OCI-LY1 (cell line): ENCODE results near the gene SSTR1.

Source experiments
- H2AFZ ChIP-seq: fragments of 200-600 bp; sonication (generic), shearing (Covaris generic); 2 replicates; pipeline ENCODE4 v1.6.0; 2014; ENCODE audit warnings: antibody characterized with exemption, mild to moderate bottlenecking, low read length
- H3F3A ChIP-seq: fragments of 200-600 bp; sonication (generic), shearing (Covaris generic); 2 replicates; pipeline ENCODE4 v1.6.0; 2014; ENCODE audit warnings: mild to moderate bottlenecking, antibody characterized with exemption, low read length, moderate library complexity; ENCODE audit not compliant: insufficient read depth
- H3K27ac ChIP-seq: fragments of 200-600 bp; sonication (generic); 2 replicates; pipeline ENCODE4 v1.5.1; 2014; ENCODE audit warnings: low read length, mixed run types, mild to moderate bottlenecking, low read depth; ENCODE audit not compliant: poor library complexity, severe bottlenecking
- H3K27me3 ChIP-seq: fragments of 200-600 bp; sonication (generic); 2 replicates; pipeline ENCODE4 v1.6.0; 2014; ENCODE audit warnings: antibody characterized with exemption, mild to moderate bottlenecking, low read length, moderate library complexity; ENCODE audit not compliant: insufficient read depth
- H3K36me3 ChIP-seq: fragments of 200-600 bp; sonication (generic); 2 replicates; pipeline ENCODE4 v1.6.1; 2014; ENCODE audit warnings: mild to moderate bottlenecking, antibody characterized with exemption, low read length, moderate library complexity, mixed read lengths; ENCODE audit not compliant: insufficient read depth
- H3K4me1 ChIP-seq: fragments of 200-600 bp; sonication (generic); 2 replicates; pipeline ENCODE4 v1.5.1; 2014; ENCODE audit warnings: mild to moderate bottlenecking, low read length, moderate library complexity; ENCODE audit not compliant: insufficient read depth, severe bottlenecking
- H3K4me2 ChIP-seq: fragments of 200-600 bp; sonication (generic), shearing (Covaris generic); 2 replicates; pipeline ENCODE4 v1.6.1; 2014; ENCODE audit warnings: low read length
- H3K4me3 ChIP-seq: fragments of 200-600 bp; sonication (generic); 2 replicates; pipeline ENCODE4 v1.5.1; 2014; ENCODE audit warnings: low read length, low read depth, mild to moderate bottlenecking, mixed read lengths; ENCODE audit not compliant: poor library complexity, severe bottlenecking
- H3K79me2 ChIP-seq: fragments of 200-600 bp; shearing (Covaris generic); 2 replicates; pipeline ENCODE4 v1.6.1; 2016; ENCODE audit warnings: mixed run types, low read length, mixed read lengths; ENCODE audit not compliant: insufficient read depth
- H3K9ac ChIP-seq: fragments of 200-600 bp; sonication (generic), shearing (Covaris generic); 2 replicates; pipeline ENCODE4 v1.6.1; 2014; ENCODE audit warnings: mild to moderate bottlenecking, low read length, mixed read lengths
- H3K9me2 ChIP-seq: fragments of 200-600 bp; sonication (generic), shearing (Covaris generic); 2 replicates; pipeline ENCODE4 v1.6.1; 2014; ENCODE audit warnings: low read depth, mild to moderate bottlenecking, low read length, mixed read lengths
- H3K9me3 ChIP-seq: fragments of 200-600 bp; shearing (Covaris generic); 2 replicates; pipeline ENCODE4 v1.6.1; 2014; ENCODE audit warnings: low read length, mixed read lengths
- H4K20me1 ChIP-seq: fragments of 200-600 bp; sonication (generic), shearing (Covaris generic); 2 replicates; pipeline ENCODE4 v1.6.0; 2016; ENCODE audit warnings: mild to moderate bottlenecking, low read length; ENCODE audit not compliant: insufficient read depth
- EZH2 ChIP-seq: fragments of 200-600 bp; sonication (generic), shearing (Covaris generic); IDR thresholded peaks from 2 replicates; pipeline ENCODE4 v1.8.0; 2017; ENCODE audit warnings: borderline replicate concordance, mixed run types, mild to moderate bottlenecking, antibody characterized with exemption, low read length, moderate library complexity, mixed read lengths
- TF ChIP-seq, protein P1 (sequence below): fragments of 200-600 bp; sonication (generic), shearing (Covaris generic); IDR thresholded peaks from 2 replicates; pipeline ENCODE4 v1.5.1; 2017; ENCODE audit warnings: mild to moderate bottlenecking, antibody characterized with exemption, low read length, moderate library complexity, mixed read lengths

The SSTR1 gene

DNA sequence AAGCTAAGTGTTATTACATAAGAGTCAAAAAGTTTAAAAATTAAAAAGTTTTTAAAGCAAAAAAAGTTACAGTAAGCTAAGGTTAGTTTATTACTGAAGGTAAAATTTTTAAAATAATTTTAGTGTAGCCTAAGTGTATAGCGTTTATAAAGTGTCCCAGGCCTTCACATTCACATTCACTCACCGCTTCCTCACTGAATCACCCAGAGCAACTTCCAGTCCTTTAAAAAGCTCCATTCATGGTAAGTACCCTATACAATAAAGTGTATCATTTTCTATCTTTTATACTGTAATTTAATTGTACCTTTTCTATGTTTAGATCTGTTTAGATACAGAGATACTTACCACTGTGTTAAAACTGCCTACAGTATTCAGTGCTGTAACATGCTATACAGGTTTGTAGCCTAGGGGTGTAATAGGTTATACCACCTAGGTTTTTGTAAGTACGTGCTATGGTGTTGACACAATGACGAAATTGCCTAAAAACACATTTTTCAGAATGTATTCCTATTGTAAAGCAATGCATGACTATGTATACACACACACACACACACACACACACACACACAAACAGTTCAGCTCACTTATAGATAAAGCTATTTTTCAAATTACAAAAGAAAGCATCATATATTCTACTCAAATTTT, 44.5 kb downstream of the SSTR1 start:
- Histone ChIP-seq H3K4me1 (peaks cover 26% of the 10 kb centered on the region), H2AFZ (no peak overlapping the region), H3F3A (no peaks in the 10 kb centered on the region), H4K20me1 (no peaks in the 10 kb centered on the region), H3K79me2 (no peaks in the 10 kb centered on the region), H3K4me3 (no peak overlapping the region), H3K27me3 (no peaks in the 10 kb centered on the region), H3K36me3 (no peaks in the 10 kb centered on the region; the same call in 1 of the 2 replicates), H3K27ac (no peak overlapping the region), H3K9me2 (no peaks in the 10 kb centered on the region), H3K9ac (no peak overlapping the region), H3K4me2 (no peak overlapping the region), H3K9me3 (peaks cover 3% of the 10 kb centered on the region; the same call in 1 of the 2 replicates)
- no peak for TF ChIP-seq EZH2
- TF ChIP-seq, protein P1, sequence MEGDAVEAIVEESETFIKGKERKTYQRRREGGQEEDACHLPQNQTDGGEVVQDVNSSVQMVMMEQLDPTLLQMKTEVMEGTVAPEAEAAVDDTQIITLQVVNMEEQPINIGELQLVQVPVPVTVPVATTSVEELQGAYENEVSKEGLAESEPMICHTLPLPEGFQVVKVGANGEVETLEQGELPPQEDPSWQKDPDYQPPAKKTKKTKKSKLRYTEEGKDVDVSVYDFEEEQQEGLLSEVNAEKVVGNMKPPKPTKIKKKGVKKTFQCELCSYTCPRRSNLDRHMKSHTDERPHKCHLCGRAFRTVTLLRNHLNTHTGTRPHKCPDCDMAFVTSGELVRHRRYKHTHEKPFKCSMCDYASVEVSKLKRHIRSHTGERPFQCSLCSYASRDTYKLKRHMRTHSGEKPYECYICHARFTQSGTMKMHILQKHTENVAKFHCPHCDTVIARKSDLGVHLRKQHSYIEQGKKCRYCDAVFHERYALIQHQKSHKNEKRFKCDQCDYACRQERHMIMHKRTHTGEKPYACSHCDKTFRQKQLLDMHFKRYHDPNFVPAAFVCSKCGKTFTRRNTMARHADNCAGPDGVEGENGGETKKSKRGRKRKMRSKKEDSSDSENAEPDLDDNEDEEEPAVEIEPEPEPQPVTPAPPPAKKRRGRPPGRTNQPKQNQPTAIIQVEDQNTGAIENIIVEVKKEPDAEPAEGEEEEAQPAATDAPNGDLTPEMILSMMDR, result no peak

DNA sequence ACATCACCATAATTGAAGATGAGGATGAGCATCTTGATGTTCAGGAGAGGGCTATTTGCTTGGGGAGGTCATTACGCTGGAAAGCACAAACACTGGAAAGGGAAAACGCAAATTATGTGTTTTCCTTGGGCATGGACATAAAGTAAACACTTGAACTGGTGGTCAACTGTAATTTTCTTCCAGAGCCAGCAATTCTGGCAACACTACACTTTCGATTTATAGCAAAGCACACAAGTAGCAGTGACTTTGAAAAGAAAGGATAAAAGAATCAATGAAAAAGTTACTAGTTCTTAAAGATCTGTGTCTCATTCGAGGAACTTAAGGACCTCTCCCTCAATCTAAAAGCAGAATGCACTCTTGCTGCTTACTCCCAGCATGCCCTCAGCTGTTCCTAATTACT, 46.0 kb downstream of the SSTR1 start:
- H3K4me3 ChIP-seq, result no peak overlapping the region
- no peaks in the 10 kb centered on the region for H3K9me2 ChIP-seq
- TF ChIP-seq, protein P1, result no peak
- no peak for TF ChIP-seq EZH2
- H3K79me2 ChIP-seq, result no peaks in the 10 kb centered on the region
- H3K4me2 ChIP-seq, result no peak overlapping the region
- peaks cover 3% of the 10 kb centered on the region; the same call in 1 of the 2 replicates for H3K9me3 ChIP-seq
- H3K27ac ChIP-seq, result no peak overlapping the region
- no peak overlapping the region for H3K9ac ChIP-seq
- H3K27me3 ChIP-seq, result no peaks in the 10 kb centered on the region
- H3K36me3 ChIP-seq, result no peaks in the 10 kb centered on the region; the same call in 1 of the 2 replicates
- H3F3A ChIP-seq, result no peaks in the 10 kb centered on the region
- no peak overlapping the region for H2AFZ ChIP-seq
- no peaks in the 10 kb centered on the region for H4K20me1 ChIP-seq
- peaks cover 15% of the 10 kb centered on the region for H3K4me1 ChIP-seq

DNA sequence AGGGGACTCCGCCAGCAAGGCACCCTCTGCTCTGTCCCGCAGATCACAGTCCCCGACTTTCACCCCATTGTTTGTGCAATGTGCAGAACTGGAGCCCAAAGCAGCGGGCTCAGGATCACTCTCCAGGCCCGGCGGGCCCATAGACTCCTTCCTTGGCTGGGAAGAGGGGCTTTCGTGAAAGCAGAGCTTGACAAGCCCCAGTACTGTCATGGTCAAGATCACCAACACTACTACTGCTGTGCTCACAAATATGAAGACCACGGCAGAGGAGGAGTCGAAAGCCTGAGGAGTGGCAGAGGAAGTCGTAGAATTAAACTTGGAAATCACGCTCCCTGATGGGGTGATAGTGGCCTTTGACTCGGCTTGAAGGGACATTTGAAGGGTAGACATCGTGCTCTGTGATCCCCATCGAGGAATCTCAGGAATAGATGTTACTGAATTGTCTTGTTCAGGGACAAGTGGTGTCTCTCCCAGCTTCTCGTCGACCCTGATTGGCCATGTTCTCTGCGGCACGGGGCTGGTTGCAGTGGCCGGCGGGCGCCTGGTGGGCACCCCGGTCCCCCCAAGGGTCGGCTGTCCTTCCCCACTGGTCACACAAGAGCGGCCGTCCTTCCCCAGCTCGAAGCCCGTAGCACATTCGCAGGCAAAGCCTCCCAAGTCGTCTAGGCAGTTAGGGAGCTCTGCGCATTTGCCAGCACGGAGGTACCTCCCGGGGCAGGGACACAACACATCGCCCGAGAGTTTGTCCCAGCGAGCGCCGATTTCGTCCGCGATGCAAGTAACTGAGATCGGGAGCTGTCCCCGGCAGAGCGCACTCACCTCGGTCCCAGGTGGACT, 47.1 kb downstream of the SSTR1 start:
- no peaks in the 10 kb centered on the region for H4K20me1 ChIP-seq
- no peaks in the 10 kb centered on the region for H3K9me2 ChIP-seq
- TF ChIP-seq EZH2, result no peak
- TF ChIP-seq, protein P1, result no peak
- H3K27ac ChIP-seq, result no peak overlapping the region
- no peak overlapping the region for H3K4me3 ChIP-seq
- H3K36me3 ChIP-seq, result no peaks in the 10 kb centered on the region; the same call in 1 of the 2 replicates
- no peak overlapping the region for H3K4me2 ChIP-seq
- H3K9me3 ChIP-seq, result peaks cover 3% of the 10 kb centered on the region; the same call in 1 of the 2 replicates
- H3K9ac ChIP-seq, result no peak overlapping the region
- H3K4me1 ChIP-seq, result peaks cover 15% of the 10 kb centered on the region
- no peaks in the 10 kb centered on the region for H3K79me2 ChIP-seq
- H3F3A ChIP-seq, result no peaks in the 10 kb centered on the region
- no peaks in the 10 kb centered on the region for H3K27me3 ChIP-seq
- no peak overlapping the region for H2AFZ ChIP-seq
